Lung (tissue), 12 donors: Measurements from ENCODE around the gene EZH1. TPM values are rescaled to one million over a fixed set of nuclear protein-coding genes. Genes with fewer than 3 reads are reported as not detected.

Source experiments
- ATAC-seq: fragments of 200-7000 bp; cut with Tn5 transposase; one replicate; pipeline ENCODE4 v1.9.1; 2020; ENCODE audit warnings: moderate number of reproducible peaks; ENCODE audit not compliant: insufficient read depth, low FRiP score
- DNase-seq, 3 donors: peaks; one replicate each; pipeline ENCODE4 v3.0.0-alpha.2; 2013 to 2017
- H3K27ac ChIP-seq, 2 donors: one replicate each; pipeline ENCODE4 v1.5.1; 2013; ENCODE audit warnings: mild to moderate bottlenecking in 2 of 2, moderate library complexity in 2 of 2, control low read depth in 1 of 2, inconsistent platforms in 1 of 2, low read depth in 1 of 2, low read length in 1 of 2
- H3K27me3 ChIP-seq, 3 donors: one replicate each; pipeline ENCODE4 v1.5.1; 2013; ENCODE audit warnings: low read length in 2 of 3; ENCODE audit not compliant: control insufficient read depth in 3 of 3, insufficient read depth in 3 of 3
- H3K36me3 ChIP-seq, 4 donors: one replicate each; pipeline ENCODE4 v1.5.1; 2013; ENCODE audit warnings: low read length in 4 of 4, mild to moderate bottlenecking in 1 of 4, moderate library complexity in 1 of 4; ENCODE audit not compliant: control insufficient read depth in 4 of 4, insufficient read depth in 4 of 4
- H3K4me1 ChIP-seq, 5 donors: one replicate each; pipeline ENCODE4 v1.5.1; 2013; ENCODE audit warnings: low read length in 5 of 5, mild to moderate bottlenecking in 2 of 5, moderate library complexity in 1 of 5; ENCODE audit not compliant: control insufficient read depth in 5 of 5, insufficient read depth in 5 of 5
- H3K4me3 ChIP-seq: one replicate; pipeline ENCODE4 v1.5.1; 2013; ENCODE audit warnings: mild to moderate bottlenecking, control low read depth, moderate library complexity
- H3K9ac ChIP-seq, 2 donors: one replicate each; pipeline ENCODE4 v1.5.1; 2013; ENCODE audit warnings: low read length in 2 of 2, control low read depth in 1 of 2; ENCODE audit not compliant: insufficient read depth in 1 of 2
- H3K9me3 ChIP-seq, 4 donors: one replicate each; pipeline ENCODE4 v1.5.1; 2013; ENCODE audit warnings: low read length in 3 of 4, mild to moderate bottlenecking in 1 of 4, moderate library complexity in 1 of 4; ENCODE audit not compliant: control insufficient read depth in 4 of 4, insufficient read depth in 3 of 4
- WGBS, 2 donors: extraction: QIAGEN DNeasy Blood & Tissue Kit; methylation state at CpG; one replicate each; pipeline ENCODE4 v1.1.7; 2013; 5-methylcytosine and 5-hydroxymethylcytosine counted together
- polyA plus RNA-seq, 2 donors: library from polyadenylated mRNA; stranded (reverse); fragments of 200-250 nt; gene quantifications; one replicate each; pipeline ENCODE4 v1.2.1, GENCODE V29; 2013
- total RNA-seq, 2 donors: library from RNA; depleted of rRNA in 1 of 2; stranded (reverse); fragments of >200 nt in 1 of 2; gene quantifications; one replicate each; pipeline ENCODE4 v1.2.1, GENCODE V29; 2014 to 2021
- TF ChIP-seq, protein P1 (sequence below): IDR thresholded peaks from 2 replicates; pipeline ENCODE4 v1.5.1; 2012; ENCODE audit warnings: mild to moderate bottlenecking; ENCODE audit errors: control extremely low read depth, extremely low read depth
- donor health status: control.
- donor health status: control.
- donor health status: Bipolar disorder and iron deficiency.
- donor health status: healthy.
- donor health status: DM: yes; HTN: yes; CAD: no.

The EZH1 gene
- total and polyA plus RNA-seq, 4 donors = 20.7 to 53.2 (median 27.4) TPM

DNA sequence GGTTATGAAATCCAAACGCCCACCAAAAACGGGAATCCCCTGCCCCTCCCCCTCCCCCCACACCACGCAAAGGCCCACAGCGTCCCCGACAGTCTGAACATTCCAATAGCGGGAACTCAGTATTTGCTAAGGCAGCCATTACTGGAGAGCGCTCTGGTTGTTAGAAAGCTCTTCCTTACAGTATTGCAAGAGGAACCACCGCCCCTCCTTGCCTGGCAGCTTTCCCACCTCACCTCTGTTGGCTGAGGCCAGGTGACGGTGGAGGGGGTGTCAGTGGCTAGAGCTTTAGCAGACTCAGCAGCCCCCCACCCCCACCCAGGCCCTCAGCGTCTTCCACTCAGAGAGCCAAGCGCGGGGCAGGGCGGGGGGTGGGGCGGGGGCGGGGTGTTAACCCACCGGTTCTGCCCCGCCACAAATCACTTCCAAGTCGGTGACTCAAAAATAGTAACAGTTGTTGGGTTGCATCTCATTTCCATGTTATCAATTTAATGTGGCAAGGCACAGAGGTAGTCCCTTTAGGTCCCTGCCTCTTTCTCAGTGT lies 65.8 kb downstream of the EZH1 start:
- DNase-seq (peak; percentile 72 to 78 (median 74)), ATAC-seq (no peak)
- Histone ChIP-seq H3K9me3 (no peaks in the 10 kb centered on the region), H3K4me1 (peaks cover 12 to 61% (median 23%) of the 10 kb centered on the region in 5 donors), H3K27ac (peak overlapping the region; percentile 97 to 100), H3K9ac (peak overlapping the region; percentile 25 to 49), H3K36me3 (no peaks in the 10 kb centered on the region), H3K27me3 (peaks cover 0 to 23% (median 9%) of the 10 kb centered on the region in 3 donors), H3K4me3 (no peak overlapping the region)
- TF ChIP-seq, protein P1, sequence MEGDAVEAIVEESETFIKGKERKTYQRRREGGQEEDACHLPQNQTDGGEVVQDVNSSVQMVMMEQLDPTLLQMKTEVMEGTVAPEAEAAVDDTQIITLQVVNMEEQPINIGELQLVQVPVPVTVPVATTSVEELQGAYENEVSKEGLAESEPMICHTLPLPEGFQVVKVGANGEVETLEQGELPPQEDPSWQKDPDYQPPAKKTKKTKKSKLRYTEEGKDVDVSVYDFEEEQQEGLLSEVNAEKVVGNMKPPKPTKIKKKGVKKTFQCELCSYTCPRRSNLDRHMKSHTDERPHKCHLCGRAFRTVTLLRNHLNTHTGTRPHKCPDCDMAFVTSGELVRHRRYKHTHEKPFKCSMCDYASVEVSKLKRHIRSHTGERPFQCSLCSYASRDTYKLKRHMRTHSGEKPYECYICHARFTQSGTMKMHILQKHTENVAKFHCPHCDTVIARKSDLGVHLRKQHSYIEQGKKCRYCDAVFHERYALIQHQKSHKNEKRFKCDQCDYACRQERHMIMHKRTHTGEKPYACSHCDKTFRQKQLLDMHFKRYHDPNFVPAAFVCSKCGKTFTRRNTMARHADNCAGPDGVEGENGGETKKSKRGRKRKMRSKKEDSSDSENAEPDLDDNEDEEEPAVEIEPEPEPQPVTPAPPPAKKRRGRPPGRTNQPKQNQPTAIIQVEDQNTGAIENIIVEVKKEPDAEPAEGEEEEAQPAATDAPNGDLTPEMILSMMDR = no peak
- 3 to 5% methylated on average over 18 of the region's 18 CpGs for WGBS, 2 donors

DNA sequence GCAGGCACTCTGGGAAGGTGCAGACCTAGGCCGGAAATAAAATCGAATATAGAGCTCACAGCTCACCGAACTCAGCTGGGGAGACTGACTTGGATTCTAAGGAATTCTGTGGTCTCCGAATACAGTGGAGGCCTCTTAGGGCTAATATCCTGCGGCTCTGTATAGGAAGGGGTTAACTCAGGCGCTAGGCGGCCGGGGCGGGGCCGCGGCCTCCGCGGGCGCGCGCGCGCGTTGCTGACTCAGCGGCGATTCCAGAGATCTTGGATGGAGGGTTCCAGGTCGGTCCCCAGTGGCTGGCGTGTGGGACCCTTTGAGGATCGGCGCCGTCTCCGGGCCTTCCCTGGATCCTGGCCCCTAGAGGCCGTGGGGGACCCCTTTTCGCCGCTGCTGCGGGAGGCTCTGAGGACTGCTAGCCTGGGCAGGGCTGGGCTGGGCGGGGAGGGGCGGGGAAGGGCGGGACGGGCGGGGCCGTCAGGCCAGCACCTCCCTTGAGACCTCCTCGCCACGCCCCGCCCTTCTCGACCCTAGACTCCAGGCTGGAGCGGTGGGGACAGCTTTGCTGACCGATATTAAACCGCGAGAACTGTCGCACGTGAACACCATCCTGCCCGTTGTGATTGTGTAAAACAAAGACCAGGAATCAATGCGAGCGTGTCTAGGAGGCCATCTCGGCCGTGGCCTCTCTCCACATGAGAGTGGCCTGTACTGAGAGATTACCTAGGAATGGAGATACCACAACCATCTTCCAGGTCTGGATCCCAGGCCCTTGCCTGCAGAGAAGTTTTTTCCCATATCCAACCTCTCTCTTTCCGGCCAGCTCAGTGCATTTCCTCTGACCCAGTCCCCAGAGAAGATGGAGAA lies 66.7 kb downstream of the EZH1 start:
- peak; percentile 41 for ATAC-seq

DNA sequence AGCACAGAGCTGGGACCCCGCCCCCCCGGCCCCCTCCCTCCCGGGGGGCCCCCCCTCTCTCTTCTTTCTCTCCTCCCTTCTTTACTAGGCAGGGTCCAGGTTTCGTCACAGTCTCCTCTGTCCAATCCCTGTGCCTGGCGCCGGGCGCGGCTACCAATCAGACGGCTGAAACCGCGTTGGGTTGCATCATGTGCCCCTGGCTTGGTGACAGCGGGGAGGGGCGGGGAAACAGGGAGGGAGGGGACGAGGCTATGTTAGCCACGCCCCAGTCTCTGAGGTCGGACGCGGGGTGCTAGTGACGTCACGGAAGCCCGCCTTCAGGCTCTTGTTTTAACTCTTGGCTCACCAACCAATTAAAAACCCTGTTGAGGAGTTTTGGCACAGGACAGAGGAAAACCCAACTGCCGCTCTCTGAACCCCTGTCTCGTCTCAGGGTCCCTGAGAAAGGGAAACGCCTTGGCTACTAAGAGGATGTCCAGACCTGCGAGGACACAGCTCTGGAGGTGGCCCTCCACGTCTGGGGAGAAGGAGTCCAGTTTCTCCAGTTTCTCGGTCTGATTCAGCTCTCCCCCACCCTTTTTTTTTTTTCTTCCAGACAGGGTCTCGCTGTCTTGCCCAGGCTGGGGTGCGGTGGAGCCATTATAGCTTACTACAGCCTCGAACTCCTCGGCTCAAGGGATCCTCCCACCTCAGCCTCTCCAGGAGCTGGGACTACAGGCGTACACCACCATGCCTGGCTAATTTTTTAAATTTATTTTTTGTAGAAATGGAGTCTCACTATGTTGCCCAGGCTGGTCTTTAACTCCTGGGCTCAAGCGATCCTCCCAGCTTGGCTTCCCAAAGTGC lies 67.6 kb downstream of the EZH1 start:
- ATAC-seq = peak; percentile 65
- peaks cover 0 to 9% (median 5%) of the 10 kb centered on the region in 3 donors for H3K27me3 ChIP-seq

More for the DNA sequence above, 66.7 kb downstream of the EZH1 start:
- WGBS, 2 donors = 0 to 1% methylated on average over 49 to 53 of the region's 53 CpGs
- Histone ChIP-seq H3K36me3 (peaks cover 0 to 7% (median 2%) of the 10 kb centered on the region in 4 donors), H3K9me3 (no peaks in the 10 kb centered on the region), H3K9ac (peak overlapping the region; percentile 60 to 69), H3K4me3 (peak overlapping the region; percentile 54), H3K4me1 (peaks cover 12 to 62% (median 18%) of the 10 kb centered on the region in 5 donors), H3K27ac (peak overlapping the region; percentile 96 to 100), H3K27me3 (peaks cover 0 to 15% (median 5%) of the 10 kb centered on the region in 3 donors)
- TF ChIP-seq, protein P1 = no peak
- peak; percentile 91 to 94 (median 93) for DNase-seq

More for the DNA sequence above, 67.6 kb downstream of the EZH1 start:
- Histone ChIP-seq H3K9me3 (no peaks in the 10 kb centered on the region), H3K4me1 (peaks cover 12 to 55% (median 16%) of the 10 kb centered on the region in 5 donors), H3K36me3 (peaks cover 0 to 16% (median 6%) of the 10 kb centered on the region in 4 donors), H3K9ac (peak overlapping the region in 1 of 2 donors; percentile 85), H3K4me3 (peak overlapping the region; percentile 76), H3K27ac (peak overlapping the region; percentile 96 to 100)
- TF ChIP-seq, protein P1 = no peak
- 2 to 4% methylated on average over 30 to 33 of the region's 33 CpGs for WGBS, 2 donors
- DNase-seq = peak; percentile 100
